Parathyroid adenoma (tissue), 2 donors: ENCODE measurements around the gene ASH1L.

Experiments used
- H2AFZ ChIP-seq: fragments of 300-600 bp; sonication (generic); one replicate; pipeline ENCODE4 v1.7.0; 2017; ENCODE audit warnings: antibody characterized with exemption, mild to moderate bottlenecking
- H3K27ac ChIP-seq: fragments of 300-600 bp; sonication (generic); one replicate; pipeline ENCODE4 v1.7.0; 2017
- H3K27me3 ChIP-seq: fragments of 300-600 bp; sonication (generic); one replicate; pipeline ENCODE4 v1.7.0; 2017; ENCODE audit warnings: low read length; ENCODE audit not compliant: control insufficient read depth, insufficient read depth
- H3K36me3 ChIP-seq: fragments of 300-600 bp; sonication (generic); one replicate; pipeline ENCODE4 v1.7.0; 2017; ENCODE audit warnings: low read length; ENCODE audit not compliant: control insufficient read depth, insufficient read depth
- H3K4me1 ChIP-seq: fragments of 300-600 bp; sonication (generic); one replicate; pipeline ENCODE4 v1.7.0; 2017; ENCODE audit warnings: control low read depth
- H3K4me2 ChIP-seq: fragments of 300-600 bp; sonication (generic); one replicate; pipeline ENCODE4 v1.7.0; 2017; ENCODE audit warnings: low read length
- H3K4me3 ChIP-seq: fragments of 300-600 bp; sonication (generic); one replicate; pipeline ENCODE4 v1.7.0; 2017; ENCODE audit warnings: low read depth, low read length
- H3K79me2 ChIP-seq: fragments of 300-600 bp; sonication (generic); one replicate; pipeline ENCODE4 v1.7.0; 2017; ENCODE audit warnings: control low read depth
- H3K9ac ChIP-seq: fragments of 300-600 bp; sonication (generic); one replicate; pipeline ENCODE4 v1.7.0; 2017; ENCODE audit warnings: mild to moderate bottlenecking
- H3K9me3 ChIP-seq: fragments of 300-600 bp; sonication (generic); one replicate; pipeline ENCODE4 v1.7.0; 2017; ENCODE audit warnings: low read length; ENCODE audit not compliant: control insufficient read depth
- CTCF ChIP-seq: fragments of 300-600 bp; sonication (generic); IDR thresholded peaks from one replicate; pipeline ENCODE4 v1.7.0; 2017; ENCODE audit warnings: antibody characterized with exemption, mild to moderate bottlenecking
- donor health status: primary hyperparathyroidism.

Gene ASH1L

DNA sequence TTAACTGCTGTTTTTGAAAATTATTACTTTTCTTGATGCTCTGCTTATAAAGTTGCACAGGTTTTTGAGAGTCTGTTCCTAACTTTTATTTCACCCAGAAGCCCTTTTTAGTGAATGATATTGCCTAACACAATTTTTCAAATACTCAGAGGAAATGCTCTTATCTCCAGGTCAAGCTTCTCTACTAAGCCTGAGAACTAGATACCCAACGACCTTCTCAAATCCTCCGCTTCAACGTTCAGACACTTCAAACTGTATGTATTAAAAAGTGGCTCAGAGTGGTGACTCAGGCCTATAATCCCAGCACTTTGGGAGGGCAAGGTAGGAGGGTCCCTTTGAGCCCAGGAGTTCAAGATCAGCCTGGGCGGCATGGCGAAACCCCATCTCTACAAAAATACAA is 88.5 kb downstream of the ASH1L start:
- Histone ChIP-seq H3K36me3 (no peaks in the 10 kb centered on the region), H3K9me3 (no peaks in the 10 kb centered on the region), H3K27me3 (no peaks in the 10 kb centered on the region), H2AFZ (no peak overlapping the region), H3K9ac (no peak overlapping the region), H3K79me2 (peaks cover 21% of the 10 kb centered on the region), H3K4me2 (no peak overlapping the region), H3K4me3 (no peak overlapping the region), H3K27ac (no peak overlapping the region), H3K4me1 (no peaks in the 10 kb centered on the region)
- TF ChIP-seq CTCF: no peak

- H3K4me2 ChIP-seq: no peak overlapping the region
- no peaks in the 10 kb centered on the region for H3K9me3 ChIP-seq
- H3K4me3 ChIP-seq: no peak overlapping the region
- no peak overlapping the region for H3K27ac ChIP-seq
- no peaks in the 10 kb centered on the region for H3K4me1 ChIP-seq
- no peak overlapping the region for H3K9ac ChIP-seq
- no peaks in the 10 kb centered on the region for H3K36me3 ChIP-seq
- H2AFZ ChIP-seq: no peak overlapping the region
- no peak for TF ChIP-seq CTCF
- no peaks in the 10 kb centered on the region for H3K27me3 ChIP-seq
- H3K79me2 ChIP-seq: peaks cover 19% of the 10 kb centered on the region
Measured at GRCh38 chr1:155473151-155473821, 89.3 kb downstream of the ASH1L start.

- Histone ChIP-seq H3K9ac (no peak overlapping the region), H3K4me2 (no peak overlapping the region), H3K36me3 (no peaks in the 10 kb centered on the region), H2AFZ (no peak overlapping the region), H3K27me3 (no peaks in the 10 kb centered on the region), H3K79me2 (peaks cover 16% of the 10 kb centered on the region), H3K27ac (no peak overlapping the region), H3K4me3 (no peak overlapping the region), H3K4me1 (no peaks in the 10 kb centered on the region), H3K9me3 (no peaks in the 10 kb centered on the region)
- TF ChIP-seq CTCF: no peak
Measured at GRCh38 chr1:155472491-155473083, 90.0 kb downstream of the ASH1L start.

- no peak overlapping the region for H3K9ac ChIP-seq
- no peak for TF ChIP-seq CTCF
- H3K79me2 ChIP-seq: peaks cover 15% of the 10 kb centered on the region
- no peaks in the 10 kb centered on the region for H3K36me3 ChIP-seq
- H3K4me2 ChIP-seq: no peak overlapping the region
- no peak overlapping the region for H2AFZ ChIP-seq
- no peak overlapping the region for H3K4me3 ChIP-seq
- H3K27me3 ChIP-seq: no peaks in the 10 kb centered on the region
- no peak overlapping the region for H3K27ac ChIP-seq
- no peaks in the 10 kb centered on the region for H3K4me1 ChIP-seq
- no peaks in the 10 kb centered on the region for H3K9me3 ChIP-seq
Measured at GRCh38 chr1:155471891-155472290, 90.7 kb downstream of the ASH1L start.

- Histone ChIP-seq H3K4me1 (no peaks in the 10 kb centered on the region), H3K9ac (no peak overlapping the region), H3K79me2 (peaks cover 11% of the 10 kb centered on the region), H3K9me3 (no peaks in the 10 kb centered on the region), H3K27me3 (no peaks in the 10 kb centered on the region), H3K27ac (no peak overlapping the region), H3K36me3 (no peaks in the 10 kb centered on the region), H3K4me3 (no peak overlapping the region), H3K4me2 (no peak overlapping the region), H2AFZ (no peak overlapping the region)
- no peak for TF ChIP-seq CTCF
Measured at GRCh38 chr1:155471026-155471425, 91.6 kb downstream of the ASH1L start.
